Right lobe of liver (tissue), 6 donors: Measurements from ENCODE around the gene CD40LG. TPM values are rescaled to one million over a fixed set of nuclear protein-coding genes. Genes with fewer than 3 reads are reported as not detected.

ENCODE experiments used
- ATAC-seq, 4 donors: fragments of 200-7000 bp; cut with Tn5 transposase; one replicate each; pipeline ENCODE4 v1.9.1; 2020; ENCODE audit warnings: mild to moderate bottlenecking in 4 of 4, moderate library complexity in 4 of 4
- DNase-seq, 3 donors: peaks; one replicate each; pipeline ENCODE4 v3.0.0-alpha.2; 2020
- H3K27ac ChIP-seq, 3 donors: fragments of 200-600 bp; one replicate each; pipeline ENCODE4 v1.8.0; 2022
- H3K27me3 ChIP-seq, 2 donors: fragments of 200-600 bp; one replicate each; pipeline ENCODE4 v1.8.0; 2022
- H3K36me3 ChIP-seq, 4 donors: fragments of 200-600 bp; sonication (generic) in 1 of 4; one replicate each; pipeline versions ENCODE4 v1.5.1 to v1.8.0; 2017 to 2022; ENCODE audit warnings: control low read depth in 1 of 4
- H3K4me1 ChIP-seq, 4 donors: fragments of 200-600 bp; sonication (generic) in 1 of 4; one replicate each; pipeline versions ENCODE4 v1.5.1 to v1.8.0; 2017 to 2022; ENCODE audit warnings: control low read depth in 1 of 4
- H3K4me3 ChIP-seq, 3 donors: fragments of 200-600 bp; one replicate each; pipeline ENCODE4 v1.8.0; 2022
- H3K9me3 ChIP-seq, 4 donors: fragments of 200-600 bp; sonication (generic) in 1 of 4; one replicate each; pipeline versions ENCODE4 v1.5.1 to v1.8.0; 2017 to 2022; ENCODE audit warnings: control low read depth in 1 of 4
- POLR2A ChIP-seq: fragments of 450-650 bp; IDR thresholded peaks from one replicate; pipeline ENCODE4 v1.6.1; 2017; ENCODE audit warnings: antibody characterized with exemption, mild to moderate bottlenecking
- WGBS: methylation state at CpG from one replicate; pipeline ENCODE4 v1.1.6; 2018; ENCODE audit warnings: low coverage, low lambda C conversion rate; ENCODE audit not compliant: insufficient coverage; ENCODE audit errors: missing lambda C conversion rate; 5-methylcytosine and 5-hydroxymethylcytosine counted together
- intact Hi-C, 2 donors: fragments of 100-400 bp; cut with DNase I; formaldehyde crosslinking; loops; one replicate each; pipeline versions ENCODE4 v1.11.2 to v1.14.1; 2022
- total RNA-seq, 6 experiments: library from RNA; depleted of rRNA in 2 of 6; stranded (reverse); fragments of >200 nt in 2 of 6; fragmentation: NEBNext Ultra II Directional in 3 of 6; extraction: Animal tissue kit (Norgen Biotek cat#: 25700) in 3 of 6; gene quantifications; one replicate each; pipeline versions ENCODE4 v1.1.0 to v1.2.4, GENCODE V29; 2016 to 2023
- TF ChIP-seq, protein P1 (sequence below), 4 donors: fragments of 200-600 bp in 3 of 4; fragments of 450-650 bp in 1 of 4; IDR thresholded peaks; one replicate each; pipeline versions ENCODE4 v1.5.1 to v1.8.0; 2016 to 2022; ENCODE audit warnings: antibody characterized with exemption in 4 of 4, mild to moderate bottlenecking in 2 of 4
- donor health status: DM: no; HTN: yes; CAD: no.
- donor health status: DM: no; HTN: no; CAD: no.
- donor health status: DM: no; HTN: no; CAD: no.
- donor health status: DM: no; HTN: yes; CAD: no.
- donor health status: DM: no; HTN: yes; CAD: no.

The CD40LG gene
- total RNA-seq, 6 experiments from 2014 or later: 0.10 to 0.11 TPM; not detected in 4

GRCh38 chrX:136608295-136608933, 39.5 kb upstream of the CD40LG start:
- H3K4me3 ChIP-seq: no peak overlapping the region
- ATAC-seq (peak; percentile 59 to 71 (median 64)), DNase-seq (peak in 2 of 3 donors; percentile 32 to 58)
- TF ChIP-seq, protein P1, sequence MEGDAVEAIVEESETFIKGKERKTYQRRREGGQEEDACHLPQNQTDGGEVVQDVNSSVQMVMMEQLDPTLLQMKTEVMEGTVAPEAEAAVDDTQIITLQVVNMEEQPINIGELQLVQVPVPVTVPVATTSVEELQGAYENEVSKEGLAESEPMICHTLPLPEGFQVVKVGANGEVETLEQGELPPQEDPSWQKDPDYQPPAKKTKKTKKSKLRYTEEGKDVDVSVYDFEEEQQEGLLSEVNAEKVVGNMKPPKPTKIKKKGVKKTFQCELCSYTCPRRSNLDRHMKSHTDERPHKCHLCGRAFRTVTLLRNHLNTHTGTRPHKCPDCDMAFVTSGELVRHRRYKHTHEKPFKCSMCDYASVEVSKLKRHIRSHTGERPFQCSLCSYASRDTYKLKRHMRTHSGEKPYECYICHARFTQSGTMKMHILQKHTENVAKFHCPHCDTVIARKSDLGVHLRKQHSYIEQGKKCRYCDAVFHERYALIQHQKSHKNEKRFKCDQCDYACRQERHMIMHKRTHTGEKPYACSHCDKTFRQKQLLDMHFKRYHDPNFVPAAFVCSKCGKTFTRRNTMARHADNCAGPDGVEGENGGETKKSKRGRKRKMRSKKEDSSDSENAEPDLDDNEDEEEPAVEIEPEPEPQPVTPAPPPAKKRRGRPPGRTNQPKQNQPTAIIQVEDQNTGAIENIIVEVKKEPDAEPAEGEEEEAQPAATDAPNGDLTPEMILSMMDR (IDR thresholded peaks at IDR 0.05): peak; percentile 3 to 40 (median 21)
- no peak for TF ChIP-seq POLR2A
- no peaks in the 10 kb centered on the region for H3K36me3 ChIP-seq
- H3K27ac ChIP-seq: no peak overlapping the region
- no peaks in the 10 kb centered on the region for H3K9me3 ChIP-seq
- whole genome bisulfite sequencing: 51% methylated on average over 6 of the region's 10 CpGs
- no peaks in the 10 kb centered on the region for H3K4me1 ChIP-seq
- intact Hi-C loops: no loop called here
- H3K27me3 ChIP-seq: no peaks in the 10 kb centered on the region

GRCh38 chrX:136616987-136617685, 30.8 kb upstream of the CD40LG start:
- DNase-seq (no peak), ATAC-seq (no peak)
- Histone ChIP-seq H3K9me3 (no peaks in the 10 kb centered on the region), H3K27me3 (no peaks in the 10 kb centered on the region), H3K4me3 (no peak overlapping the region), H3K4me1 (no peaks in the 10 kb centered on the region), H3K27ac (no peak overlapping the region), H3K36me3 (no peaks in the 10 kb centered on the region)
- intact Hi-C loops: no loop called here
- WGBS: 57% methylated on average over 6 of the region's 6 CpGs
- TF ChIP-seq, protein P1 (IDR thresholded peaks at IDR 0.05): no peak
- no peak for TF ChIP-seq POLR2A

DNA sequence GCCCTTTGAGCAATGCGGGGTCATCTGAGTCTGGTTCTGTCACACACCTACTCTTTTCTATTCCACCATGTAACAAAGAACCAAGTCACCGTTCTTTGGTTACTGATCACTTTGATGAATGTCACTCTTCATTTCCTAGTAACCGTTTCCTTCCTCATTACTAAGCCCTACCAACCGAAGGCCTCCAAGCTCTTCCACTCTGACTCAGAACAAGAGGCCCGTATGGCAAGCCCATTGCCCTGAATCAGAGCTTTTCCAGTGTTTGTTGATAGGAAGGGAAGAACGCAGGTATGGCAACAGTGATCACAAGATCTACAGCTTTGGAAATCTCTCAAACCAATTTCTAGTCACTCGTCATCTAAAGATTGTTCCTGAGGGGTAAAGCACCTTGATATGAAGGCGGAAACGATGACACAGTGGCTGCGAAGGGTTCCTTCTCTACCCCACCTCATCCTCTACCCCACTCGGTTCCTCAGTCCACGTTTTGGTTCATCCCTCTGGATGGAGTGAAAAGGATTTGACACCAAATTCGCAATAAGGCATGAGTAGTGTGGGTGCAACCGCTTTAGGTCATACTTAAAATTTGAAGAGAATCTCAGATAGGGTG, 28.0 kb upstream of the CD40LG start:
- no peaks in the 10 kb centered on the region for H3K27me3 ChIP-seq
- TF ChIP-seq, protein P1 (IDR thresholded peaks at IDR 0.05): no peak
- no peak for TF ChIP-seq POLR2A
- no peak overlapping the region for H3K4me3 ChIP-seq
- H3K36me3 ChIP-seq: no peaks in the 10 kb centered on the region
- no peak overlapping the region for H3K27ac ChIP-seq
- DNase-seq (no peak), ATAC-seq (no peak)
- 63% methylated on average over 14 of the region's 14 CpGs for WGBS
- intact Hi-C loops: no loop called here
- no peaks in the 10 kb centered on the region for H3K4me1 ChIP-seq
- H3K9me3 ChIP-seq: no peaks in the 10 kb centered on the region

- DNase-seq (no peak), ATAC-seq (no peak)
- H3K36me3 ChIP-seq: no peaks in the 10 kb centered on the region
- no peak overlapping the region for H3K4me3 ChIP-seq
- H3K27ac ChIP-seq: no peak overlapping the region
- intact Hi-C loops: no loop called here
- no peak for TF ChIP-seq POLR2A
- TF ChIP-seq, protein P1 (IDR thresholded peaks at IDR 0.05): no peak
- H3K9me3 ChIP-seq: no peaks in the 10 kb centered on the region
- H3K27me3 ChIP-seq: no peaks in the 10 kb centered on the region
- no peaks in the 10 kb centered on the region for H3K4me1 ChIP-seq
Measured at GRCh38 chrX:136620780-136621179, 27.2 kb upstream of the CD40LG start.
